Mucosa of rectum (tissue), 2 donors: Measurements from ENCODE around the gene CDCA4.
A peak's percentile ranks its signal among the peaks of the same experiment; 100 is the strongest.
"Not testable (repeated sequence)": the region's sequence is repeated elsewhere in the genome, so short reads cannot be mapped to it uniquely, and the experiment has no call there.

Experiments used
- H3K27ac ChIP-seq, 2 donors: one replicate each; pipeline ENCODE4 v1.7.0; 2013; ENCODE audit warnings: inconsistent platforms in 2 of 2, low read depth in 2 of 2, low read length in 2 of 2
- H3K27me3 ChIP-seq, 2 donors: one replicate each; pipeline ENCODE4 v1.7.0; 2013; ENCODE audit warnings: low read length in 2 of 2; ENCODE audit not compliant: control insufficient read depth in 2 of 2, insufficient read depth in 2 of 2
- H3K36me3 ChIP-seq, 2 donors: one replicate each; pipeline ENCODE4 v1.7.0; 2013; ENCODE audit warnings: low read length in 2 of 2; ENCODE audit not compliant: control insufficient read depth in 2 of 2, insufficient read depth in 2 of 2
- H3K4me1 ChIP-seq, 2 donors: one replicate each; pipeline ENCODE4 v1.7.0; 2013; ENCODE audit warnings: low read length in 2 of 2, mild to moderate bottlenecking in 1 of 2; ENCODE audit not compliant: control insufficient read depth in 2 of 2, insufficient read depth in 2 of 2
- H3K4me3 ChIP-seq, 2 donors: one replicate each; pipeline ENCODE4 v1.7.0; 2013; ENCODE audit warnings: low read length in 2 of 2
- H3K9ac ChIP-seq, 2 donors: one replicate each; pipeline ENCODE4 v1.7.0; 2013; ENCODE audit warnings: low read length in 2 of 2, low read depth in 1 of 2, mild to moderate bottlenecking in 1 of 2
- H3K9me3 ChIP-seq, 2 donors: one replicate each; pipeline ENCODE4 v1.7.0; 2013; ENCODE audit warnings: low read length in 2 of 2; ENCODE audit not compliant: control insufficient read depth in 2 of 2
- donor health status: healthy.
- donor health status: Normal muscosa, but diverticular disease.

CDCA4 gene

DNA sequence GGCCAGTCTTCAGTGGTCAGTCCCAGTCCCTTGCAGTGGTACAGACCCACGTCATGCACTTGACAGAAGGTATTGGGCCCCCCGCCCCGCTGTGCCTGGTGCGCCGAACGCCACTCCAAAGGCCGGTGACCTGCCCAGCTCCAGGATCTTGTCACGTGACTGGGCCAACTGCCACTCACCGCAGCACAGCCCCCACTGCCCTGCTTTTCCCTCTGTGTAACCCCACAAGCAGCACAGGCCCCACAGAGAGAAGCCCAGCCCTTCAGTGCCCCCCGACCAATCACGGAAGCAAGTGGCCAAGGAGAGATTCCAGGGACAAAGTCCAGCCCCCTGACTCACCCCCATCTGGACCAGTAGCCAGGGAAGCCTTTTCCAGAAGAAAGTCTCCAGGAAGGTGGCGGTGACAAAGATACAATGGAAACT, 43.8 kb upstream of the CDCA4 start:
- Histone ChIP-seq H3K9ac (peak overlapping the region; percentile 37 to 47), H3K4me3 (peak overlapping the region; percentile 45 to 68), H3K27me3 (no peaks in the 10 kb centered on the region), H3K36me3 (no peaks in the 10 kb centered on the region), H3K27ac (peak overlapping the region; percentile 53 to 87), H3K9me3 (no peaks in the 10 kb centered on the region), H3K4me1 (peaks cover 18 to 28% of the 10 kb centered on the region in 2 donors)

GRCh38 chr14:105064001-105064400, 43.1 kb upstream of the CDCA4 start:
- H3K9me3 ChIP-seq, result no peaks in the 10 kb centered on the region
- H3K27ac ChIP-seq, result peak overlapping the region; percentile 37 to 87
- H3K4me3 ChIP-seq, result peak overlapping the region in 1 of 2 donors; percentile 20

GRCh38 chr14:105063506-105063905, 42.6 kb upstream of the CDCA4 start:
- Histone ChIP-seq H3K4me1 (peaks cover 18 to 30% of the 10 kb centered on the region in 2 donors), H3K27ac (peak overlapping the region in 1 of 2 donors; percentile 32)
- not testable (repeated sequence) for H3K36me3 ChIP-seq, H3K4me3 ChIP-seq, H3K27me3 ChIP-seq, H3K9me3 ChIP-seq, H3K9ac ChIP-seq

More at GRCh38 chr14:105064001-105064400, 43.1 kb upstream of the CDCA4 start:
- Histone ChIP-seq H3K4me1 (peaks cover 18 to 30% of the 10 kb centered on the region in 2 donors), H3K9ac (no peak overlapping the region), H3K27me3 (no peaks in the 10 kb centered on the region), H3K36me3 (no peaks in the 10 kb centered on the region)

DNA sequence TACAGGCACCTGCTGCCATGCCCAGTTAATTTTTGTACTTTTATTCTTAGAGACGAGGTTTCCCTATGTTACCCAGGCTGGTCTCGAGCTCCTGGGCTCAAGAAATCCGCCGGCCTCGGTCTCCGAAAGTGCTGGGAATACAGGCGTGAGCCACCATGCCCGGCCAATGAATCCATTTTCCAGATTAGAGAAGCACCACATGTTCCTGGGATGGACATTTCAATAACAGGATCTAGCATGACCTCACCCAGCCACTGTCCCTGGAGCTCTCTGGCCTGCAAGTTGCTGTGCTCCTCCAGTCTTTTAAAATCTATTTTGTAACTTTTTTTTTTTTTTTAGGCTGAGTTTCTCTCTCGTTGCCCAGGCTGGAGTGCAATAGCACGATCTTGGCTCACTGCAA, 42.2 kb upstream of the CDCA4 start:
- Histone ChIP-seq H3K27ac (peak overlapping the region in 1 of 2 donors; percentile 32), H3K36me3 (no peaks in the 10 kb centered on the region), H3K27me3 (no peaks in the 10 kb centered on the region), H3K9me3 (no peaks in the 10 kb centered on the region), H3K4me1 (peaks cover 18 to 30% of the 10 kb centered on the region in 2 donors), H3K9ac (no peak overlapping the region), H3K4me3 (no peak overlapping the region)

- Histone ChIP-seq H3K27ac (peak overlapping the region; percentile 61 to 77), H3K36me3 (no peaks in the 10 kb centered on the region), H3K9me3 (no peaks in the 10 kb centered on the region), H3K4me3 (peak overlapping the region; percentile 17 to 44), H3K4me1 (peaks cover 18 to 26% of the 10 kb centered on the region in 2 donors), H3K9ac (peak overlapping the region; percentile 10 to 47), H3K27me3 (no peaks in the 10 kb centered on the region)
These were observed 41.2 kb upstream of the CDCA4 start for GRCh38 chr14:105062048-105062433.

GRCh38 chr14:105061428-105062047, 40.7 kb upstream of the CDCA4 start:
- Histone ChIP-seq H3K27ac (peak overlapping the region; percentile 61 to 77), H3K9ac (peak overlapping the region; percentile 38 to 47), H3K4me3 (peak overlapping the region; percentile 17 to 44), H3K9me3 (no peaks in the 10 kb centered on the region), H3K36me3 (no peaks in the 10 kb centered on the region), H3K27me3 (no peaks in the 10 kb centered on the region), H3K4me1 (peaks cover 18 to 23% of the 10 kb centered on the region in 2 donors)

DNA sequence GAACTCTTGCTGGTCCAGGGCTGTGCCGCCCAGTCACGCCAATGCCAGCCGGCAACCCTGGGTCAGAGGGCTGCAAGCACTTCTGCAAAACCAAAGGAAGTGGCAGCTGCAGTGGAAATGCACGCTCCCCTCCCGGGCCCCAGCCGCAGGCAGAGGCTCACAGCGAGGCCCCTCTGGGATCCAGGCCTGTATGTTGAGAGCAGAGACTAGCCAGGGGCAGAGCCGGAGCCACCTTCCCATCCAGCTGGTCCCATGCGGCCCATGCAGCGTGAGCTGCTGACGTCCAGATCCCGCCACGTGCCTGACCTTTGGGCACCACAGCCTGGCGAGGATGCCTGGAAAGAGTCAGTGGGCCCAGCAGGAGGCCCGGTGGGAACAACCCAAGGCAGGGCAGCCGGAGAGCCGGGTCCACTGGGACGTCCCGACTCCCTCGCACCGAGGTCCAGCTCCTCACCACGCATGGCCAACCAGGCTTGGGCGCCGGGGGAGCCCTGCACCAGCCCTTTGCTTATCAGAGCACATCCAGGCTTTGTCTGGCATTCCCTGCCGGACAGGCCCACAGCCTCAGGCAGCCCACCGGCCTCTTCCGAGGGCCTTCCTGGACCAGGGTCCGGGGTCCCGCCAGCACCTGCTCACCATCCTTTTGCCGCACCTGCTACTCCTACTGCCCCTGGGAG, 40.0 kb upstream of the CDCA4 start:
- Histone ChIP-seq H3K9ac (peak overlapping the region; percentile 38 to 47), H3K27me3 (no peaks in the 10 kb centered on the region), H3K4me3 (peak overlapping the region; percentile 17 to 39), H3K36me3 (no peaks in the 10 kb centered on the region), H3K9me3 (no peaks in the 10 kb centered on the region), H3K4me1 (peaks cover 18 to 23% of the 10 kb centered on the region in 2 donors), H3K27ac (peak overlapping the region; percentile 61 to 77)

DNA sequence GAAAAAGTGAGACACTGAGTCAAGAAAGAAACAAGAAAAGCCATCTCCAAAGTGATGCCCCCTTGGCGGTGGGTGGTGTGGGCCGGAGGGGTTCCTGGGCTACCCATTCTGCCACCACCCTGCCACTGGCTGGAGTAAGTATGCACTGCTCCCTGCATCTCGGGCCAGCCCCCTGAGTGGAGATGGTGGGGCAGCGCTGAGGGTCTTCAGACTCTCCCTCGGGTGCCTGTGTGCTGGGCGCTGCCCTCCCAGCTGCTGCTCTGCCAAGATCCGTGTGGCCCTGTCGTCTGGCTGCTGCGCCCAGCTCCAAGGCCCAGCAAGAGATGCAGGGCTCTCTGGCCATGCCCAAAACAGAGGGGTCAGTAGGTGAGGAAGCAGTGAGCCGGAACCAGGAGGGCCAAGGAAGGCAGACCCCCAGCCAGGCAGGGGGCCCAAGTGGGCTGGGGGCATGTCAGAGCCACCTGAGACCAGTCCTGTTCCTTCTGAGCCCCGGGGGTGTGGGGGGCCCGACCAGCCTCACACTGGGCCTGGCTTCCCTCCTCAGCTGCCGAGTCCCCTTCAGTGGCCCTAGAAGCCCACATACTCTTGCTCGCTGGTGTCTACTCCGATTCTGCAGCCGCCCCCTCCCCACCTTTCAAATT, 39.2 kb upstream of the CDCA4 start:
- Histone ChIP-seq H3K4me3 (no peak overlapping the region), H3K9me3 (no peaks in the 10 kb centered on the region), H3K27me3 (no peaks in the 10 kb centered on the region), H3K36me3 (peaks cover 0 to 2% of the 10 kb centered on the region in 2 donors), H3K27ac (peak overlapping the region; percentile 61 to 77), H3K9ac (no peak overlapping the region), H3K4me1 (peaks cover 18 to 23% of the 10 kb centered on the region in 2 donors)

- Histone ChIP-seq H3K27ac (peak overlapping the region in 1 of 2 donors; percentile 77), H3K36me3 (peaks cover 0 to 2% of the 10 kb centered on the region in 2 donors), H3K4me1 (peaks cover 18 to 23% of the 10 kb centered on the region in 2 donors), H3K27me3 (no peaks in the 10 kb centered on the region), H3K4me3 (peak overlapping the region in 1 of 2 donors; percentile 7), H3K9ac (no peak overlapping the region), H3K9me3 (no peaks in the 10 kb centered on the region)
These were observed 38.4 kb upstream of the CDCA4 start for GRCh38 chr14:105059035-105059924.
